Heart right ventricle (tissue), 16 donors: Measurements from ENCODE around the gene C9orf85. TPM values are rescaled to one million over a fixed set of nuclear protein-coding genes. Genes with fewer than 3 reads are reported as not detected.

ENCODE experiments used
- ATAC-seq, 8 donors: fragments of 200-7000 bp; cut with Tn5 transposase; one replicate each; pipeline ENCODE4 v1.9.1; 2020; ENCODE audit warnings: mild to moderate bottlenecking in 8 of 8, moderate library complexity in 8 of 8, moderate number of reproducible peaks in 1 of 8
- DNase-seq, 2 donors: peaks; one replicate each; pipeline ENCODE4 v3.0.0-alpha.2; 2020
- H3K27ac ChIP-seq, 10 donors: fragments of 200-600 bp; sonication (generic) in 2 of 10; one replicate each; pipeline versions ENCODE4 v1.5.0 to v1.8.0; 2020 to 2022; ENCODE audit warnings: mild to moderate bottlenecking in 3 of 10
- H3K27me3 ChIP-seq, 7 donors: fragments of 200-600 bp; one replicate each; pipeline ENCODE4 v1.8.0; 2021 to 2022; ENCODE audit warnings: mild to moderate bottlenecking in 2 of 7
- H3K36me3 ChIP-seq, 9 donors: fragments of 200-600 bp; sonication (generic) in 1 of 9; one replicate each; pipeline versions ENCODE4 v1.5.0 to v1.8.0; 2020 to 2022; ENCODE audit warnings: mild to moderate bottlenecking in 2 of 9
- H3K4me1 ChIP-seq, 9 donors: fragments of 200-600 bp; sonication (generic) in 1 of 9; one replicate each; pipeline versions ENCODE4 v1.5.0 to v1.8.0; 2020 to 2022; ENCODE audit warnings: mild to moderate bottlenecking in 4 of 9
- H3K4me3 ChIP-seq, 10 donors: fragments of 200-600 bp; sonication (generic) in 2 of 10; one replicate each; pipeline versions ENCODE4 v1.5.0 to v1.8.0; 2020 to 2022; ENCODE audit warnings: mild to moderate bottlenecking in 7 of 10, moderate library complexity in 2 of 10
- H3K9me3 ChIP-seq, 11 donors: fragments of 200-600 bp in 10 of 11; sonication (generic) in 2 of 11; one replicate each; pipeline versions ENCODE4 v1.5.0 to v1.8.0; 2013 to 2022; ENCODE audit warnings: mild to moderate bottlenecking in 2 of 11, control low read depth in 1 of 11, moderate library complexity in 1 of 11
- WGBS, 2 donors: extraction: QIAGEN DNeasy Blood & Tissue Kit; methylation state at CpG; one replicate each; pipeline ENCODE4 v1.1.7; 2013; ENCODE audit warnings: inconsistent platforms in 1 of 2; 5-methylcytosine and 5-hydroxymethylcytosine counted together
- intact Hi-C, 10 donors: fragments of 100-400 bp; cut with DNase I; formaldehyde crosslinking; loops; one replicate each; pipeline versions ENCODE4 v1.11.1 to v1.14.2; 2022
- polyA plus RNA-seq, 2 donors: library from polyadenylated mRNA; stranded (reverse); fragments of 200-250 nt; gene quantifications; one replicate each; pipeline ENCODE4 v1.2.3, GENCODE V29; 2013
- total RNA-seq, 10 donors: library from RNA; stranded (reverse); fragmentation: NEBNext Ultra II Directional in 3 of 10; extraction: Animal tissue kit (Norgen Biotek cat#: 25700) in 3 of 10; gene quantifications; one replicate each; pipeline versions ENCODE4 v1.2.1 to v1.2.4, GENCODE V29; 2021 to 2023
- TF ChIP-seq, protein P1 (sequence below), 9 donors: fragments of 200-600 bp; sonication (generic) in 2 of 9; IDR thresholded peaks; one replicate each; pipeline versions ENCODE4 v1.5.0 to v1.8.0; 2021 to 2022; ENCODE audit warnings: antibody characterized with exemption in 9 of 9, mild to moderate bottlenecking in 5 of 9, moderate library complexity in 1 of 9
- donor health status: Arrhythmogenic right ventricular cardiomyopathy.
- donor health status: ischemic (EF 13 %, LVEDD 7.1; RV severe dilation, severe dysfunction).
- donor health status: healthy with polysubstance abuse.
- donor health status: DM: no; HTN: yes; CAD: no.
- donor health status: DM: no; HTN: no; CAD: no.
- donor health status: ischemic (EF 25% LVEDD 6.9; RV normal size, moderate dysfunction).
- donor health status: ischemic (EF 25% LVEDD 5.7; RV mildly dilated, moderate dysfunction).
- donor health status: healthy.
- donor health status: DM: yes; HTN: yes; CAD: no.
- donor health status: Ischemic cardiomyopathy.
- donor health status: ischemic (EF 35%, LVEDD 5.7; RV mildly dilated, moderate dysfunction).
- donor health status: nonischemic (EF 11% LVEDD 7.7; RV severe dilation, severe dysfunction).
- donor health status: DM: yes; HTN: yes; CAD: no.
- donor health status: PGD.
- donor health status: ischemic (EF 29% LVEDD 5.4; RV normal size, mild dysfunction).
- donor health status: nonischemic (EF 23%, LVEDD 6.1; RV moderate dilation, normal function).

Gene C9orf85
- total and polyA plus RNA-seq, 12 donors = 3.8 to 8.5 (median 6.1) TPM

DNA sequence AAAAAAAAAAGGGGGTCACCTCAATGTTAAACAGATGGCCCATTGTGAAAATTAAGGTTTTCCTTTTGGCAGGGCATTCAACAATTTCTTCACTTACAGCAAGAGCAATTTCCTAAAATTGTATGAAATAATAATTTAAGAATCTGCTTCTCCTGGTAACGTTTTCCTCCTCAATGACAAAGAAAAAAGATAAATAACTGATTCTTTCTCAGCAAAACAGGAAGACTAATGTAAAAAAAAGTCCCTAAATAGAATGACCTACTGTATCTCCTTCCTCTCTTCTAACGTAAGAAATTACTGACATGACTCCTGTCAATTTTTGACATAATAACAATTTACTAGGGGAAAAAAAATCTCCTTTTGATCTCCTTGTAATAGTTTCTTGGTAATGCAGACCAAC is 26.0 kb upstream of the C9orf85 start:
- peaks cover 0 to 6% (median 0%) of the 10 kb centered on the region in 9 donors for H3K36me3 ChIP-seq
- H3K9me3 ChIP-seq = peaks cover 0 to 43% (median 9%) of the 10 kb centered on the region in 11 donors
- peaks cover 0 to 28% (median 10%) of the 10 kb centered on the region in 9 donors for H3K4me1 ChIP-seq
- DNase-seq = no peak
- TF ChIP-seq, protein P1, sequence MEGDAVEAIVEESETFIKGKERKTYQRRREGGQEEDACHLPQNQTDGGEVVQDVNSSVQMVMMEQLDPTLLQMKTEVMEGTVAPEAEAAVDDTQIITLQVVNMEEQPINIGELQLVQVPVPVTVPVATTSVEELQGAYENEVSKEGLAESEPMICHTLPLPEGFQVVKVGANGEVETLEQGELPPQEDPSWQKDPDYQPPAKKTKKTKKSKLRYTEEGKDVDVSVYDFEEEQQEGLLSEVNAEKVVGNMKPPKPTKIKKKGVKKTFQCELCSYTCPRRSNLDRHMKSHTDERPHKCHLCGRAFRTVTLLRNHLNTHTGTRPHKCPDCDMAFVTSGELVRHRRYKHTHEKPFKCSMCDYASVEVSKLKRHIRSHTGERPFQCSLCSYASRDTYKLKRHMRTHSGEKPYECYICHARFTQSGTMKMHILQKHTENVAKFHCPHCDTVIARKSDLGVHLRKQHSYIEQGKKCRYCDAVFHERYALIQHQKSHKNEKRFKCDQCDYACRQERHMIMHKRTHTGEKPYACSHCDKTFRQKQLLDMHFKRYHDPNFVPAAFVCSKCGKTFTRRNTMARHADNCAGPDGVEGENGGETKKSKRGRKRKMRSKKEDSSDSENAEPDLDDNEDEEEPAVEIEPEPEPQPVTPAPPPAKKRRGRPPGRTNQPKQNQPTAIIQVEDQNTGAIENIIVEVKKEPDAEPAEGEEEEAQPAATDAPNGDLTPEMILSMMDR (IDR thresholded peaks at IDR 0.05) = no peak
- peak overlapping the region in 1 of 10 donors; percentile 27 for H3K27ac ChIP-seq
- H3K4me3 ChIP-seq = no peak overlapping the region
- intact Hi-C loops = no loop called here
- H3K27me3 ChIP-seq = no peaks in the 10 kb centered on the region
- WGBS, 2 donors = 25% methylated on average over 2 of the region's 2 CpGs
- ATAC-seq = no peak

DNA sequence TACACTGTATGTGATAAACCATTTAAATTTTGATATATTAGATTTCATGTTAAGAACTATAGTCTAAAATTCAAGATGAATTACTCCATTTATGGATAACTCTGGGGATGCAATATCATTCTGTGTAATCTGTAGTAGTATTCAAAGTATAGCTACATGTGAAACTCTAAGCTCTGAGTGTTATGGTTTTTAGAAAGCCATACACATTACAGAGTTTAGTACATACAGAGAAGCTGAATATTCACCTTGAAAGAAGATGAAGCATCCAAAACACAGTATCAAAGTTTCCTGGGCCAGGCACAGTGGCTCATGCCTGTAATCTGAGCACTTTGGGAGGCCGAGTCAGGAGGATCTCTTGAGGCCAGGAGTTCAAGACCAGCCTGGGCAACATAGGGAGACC is 25.4 kb upstream of the C9orf85 start:
- WGBS, 2 donors = 96 to 100% methylated on average over 1 of the region's 1 CpG

DNA sequence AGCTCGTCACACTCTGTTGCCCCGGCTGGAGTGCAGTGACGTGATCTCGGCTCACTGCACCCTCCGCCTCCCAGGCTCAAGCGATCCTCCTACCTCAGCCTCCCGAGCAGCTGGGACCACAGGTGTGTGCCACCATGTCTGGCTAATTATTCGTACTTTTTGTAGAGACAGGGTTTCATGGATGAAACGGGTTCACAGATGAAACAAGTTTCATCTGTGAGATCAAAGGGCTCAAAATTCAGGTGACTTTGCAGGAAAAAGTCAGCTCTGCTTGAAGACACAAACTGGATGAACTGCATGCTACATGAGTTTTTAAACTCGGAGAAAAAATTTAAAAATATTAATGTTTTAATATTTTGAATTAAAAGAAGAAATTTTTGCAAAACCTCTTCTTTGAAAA is 24.9 kb upstream of the C9orf85 start:
- Histone ChIP-seq H3K27ac (no peak overlapping the region), H3K4me1 (peaks cover 0 to 32% (median 10%) of the 10 kb centered on the region in 9 donors), H3K36me3 (peaks cover 0 to 6% (median 0%) of the 10 kb centered on the region in 9 donors), H3K9me3 (peaks cover 0 to 32% (median 9%) of the 10 kb centered on the region in 11 donors), H3K4me3 (no peak overlapping the region), H3K27me3 (no peaks in the 10 kb centered on the region)
- DNase-seq (no peak), ATAC-seq (no peak)
- intact Hi-C loops = no loop called here
- TF ChIP-seq, protein P1 (IDR thresholded peaks at IDR 0.05) = no peak
- WGBS, 2 donors = 97% methylated on average over 10 of the region's 10 CpGs

More for the DNA sequence above, 25.4 kb upstream of the C9orf85 start:
- peaks cover 0 to 38% (median 9%) of the 10 kb centered on the region in 11 donors for H3K9me3 ChIP-seq
- intact Hi-C loops = no loop called here
- H3K36me3 ChIP-seq = peaks cover 0 to 6% (median 0%) of the 10 kb centered on the region in 9 donors
- no peaks in the 10 kb centered on the region for H3K27me3 ChIP-seq
- peaks cover 0 to 28% (median 10%) of the 10 kb centered on the region in 9 donors for H3K4me1 ChIP-seq
- TF ChIP-seq, protein P1 (IDR thresholded peaks at IDR 0.05) = no peak
- ATAC-seq = no peak
- no peak overlapping the region for H3K4me3 ChIP-seq
- peak overlapping the region in 1 of 10 donors; percentile 27 for H3K27ac ChIP-seq
- DNase-seq = no peak

DNA sequence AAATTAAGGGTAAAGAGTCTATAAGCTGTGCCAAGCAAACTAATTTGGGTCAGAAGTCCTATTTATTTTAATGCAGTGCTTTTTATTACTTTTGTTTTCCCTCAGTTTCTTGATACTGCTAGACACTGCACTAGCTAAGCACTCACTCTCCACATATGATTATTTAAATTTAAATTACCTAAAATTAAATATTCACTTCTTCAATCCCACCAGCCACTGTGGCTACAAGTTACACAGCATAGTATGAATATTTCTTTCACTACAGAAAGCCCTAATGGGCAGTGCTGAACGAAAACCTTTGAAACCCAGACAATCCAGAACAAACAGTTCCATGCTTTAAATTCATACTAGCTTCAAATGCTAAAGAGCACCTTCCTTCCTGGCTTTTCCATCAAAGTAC is 24.1 kb upstream of the C9orf85 start:
- H3K36me3 ChIP-seq = peaks cover 0 to 3% (median 0%) of the 10 kb centered on the region in 9 donors
- 86% methylated on average over 1 of the region's 1 CpG for WGBS, 2 donors
- ATAC-seq (no peak), DNase-seq (no peak)
- H3K4me1 ChIP-seq = peaks cover 0 to 33% (median 10%) of the 10 kb centered on the region in 9 donors
- H3K9me3 ChIP-seq = peaks cover 0 to 24% (median 9%) of the 10 kb centered on the region in 11 donors
- H3K4me3 ChIP-seq = no peak overlapping the region
- no peak overlapping the region for H3K27ac ChIP-seq
- TF ChIP-seq, protein P1 (IDR thresholded peaks at IDR 0.05) = no peak
- no peaks in the 10 kb centered on the region for H3K27me3 ChIP-seq
- intact Hi-C loops = no loop called here
